ENCODE results near the gene DOCK11.

The DOCK11 gene

DNA sequence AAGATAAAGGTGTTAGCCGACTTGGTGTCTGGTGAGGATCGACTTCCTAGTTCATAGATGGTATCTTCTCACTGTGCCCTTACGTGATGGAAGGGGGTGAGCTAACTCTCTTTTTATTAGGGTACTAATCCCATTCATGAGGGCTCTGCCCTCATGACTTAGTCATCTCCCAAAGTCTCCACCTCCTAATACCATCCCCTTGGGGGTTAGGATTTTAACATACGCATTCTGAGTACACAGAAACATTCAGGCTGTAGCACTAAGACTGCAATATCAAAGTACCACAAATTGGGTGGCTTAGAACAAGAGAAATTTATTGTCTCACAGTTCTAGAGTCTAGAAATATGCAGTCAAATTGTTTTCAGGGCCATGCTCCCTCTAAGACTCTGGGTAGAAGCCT is 173.8 kb downstream of the DOCK11 start:
- no peak overlapping the region for H3K9ac ChIP-seq
- no peak overlapping the region for H3K4me2 ChIP-seq (ENCODE audit: low read length)

DNA sequence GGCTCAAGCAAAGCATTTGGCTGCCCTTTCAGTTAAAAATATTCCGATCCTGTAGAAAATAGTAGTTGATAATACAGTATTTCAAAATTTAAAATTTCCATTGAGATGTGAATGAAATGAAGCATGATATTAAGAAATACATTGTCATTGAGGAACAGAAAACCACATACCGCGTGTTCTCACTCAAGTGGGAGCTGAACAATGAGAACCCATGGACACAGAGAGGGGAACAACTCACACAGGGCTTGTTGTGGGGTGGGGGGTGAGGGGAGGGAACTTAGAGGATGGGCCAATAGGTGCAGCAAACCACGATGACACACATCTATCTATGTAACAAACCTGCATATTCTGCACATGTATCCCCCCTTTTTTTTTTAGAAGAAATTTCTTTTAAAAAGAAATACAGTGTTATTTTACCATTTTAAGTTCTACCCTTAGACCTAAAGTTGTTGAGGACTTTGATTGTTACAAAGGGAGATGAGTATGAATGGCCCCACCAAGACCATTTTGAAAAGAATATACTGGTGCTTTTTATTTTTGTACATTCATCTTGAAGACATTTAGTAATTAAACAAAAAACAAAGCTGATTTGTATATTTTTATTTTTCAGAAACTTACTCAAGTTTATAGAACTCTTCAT is 179.8 kb downstream of the DOCK11 start:
- no peaks in the 10 kb centered on the region for H3K4me1 ChIP-seq
- H2AFZ ChIP-seq = no peak overlapping the region
- no peak overlapping the region for H3K4me2 ChIP-seq (ENCODE audit: low read length)
- no peaks in the 10 kb centered on the region for H3K9me3 ChIP-seq (ENCODE audit: control insufficient read depth, low read length)
- H3K27ac ChIP-seq = no peak overlapping the region
- TF ChIP-seq, protein P1, sequence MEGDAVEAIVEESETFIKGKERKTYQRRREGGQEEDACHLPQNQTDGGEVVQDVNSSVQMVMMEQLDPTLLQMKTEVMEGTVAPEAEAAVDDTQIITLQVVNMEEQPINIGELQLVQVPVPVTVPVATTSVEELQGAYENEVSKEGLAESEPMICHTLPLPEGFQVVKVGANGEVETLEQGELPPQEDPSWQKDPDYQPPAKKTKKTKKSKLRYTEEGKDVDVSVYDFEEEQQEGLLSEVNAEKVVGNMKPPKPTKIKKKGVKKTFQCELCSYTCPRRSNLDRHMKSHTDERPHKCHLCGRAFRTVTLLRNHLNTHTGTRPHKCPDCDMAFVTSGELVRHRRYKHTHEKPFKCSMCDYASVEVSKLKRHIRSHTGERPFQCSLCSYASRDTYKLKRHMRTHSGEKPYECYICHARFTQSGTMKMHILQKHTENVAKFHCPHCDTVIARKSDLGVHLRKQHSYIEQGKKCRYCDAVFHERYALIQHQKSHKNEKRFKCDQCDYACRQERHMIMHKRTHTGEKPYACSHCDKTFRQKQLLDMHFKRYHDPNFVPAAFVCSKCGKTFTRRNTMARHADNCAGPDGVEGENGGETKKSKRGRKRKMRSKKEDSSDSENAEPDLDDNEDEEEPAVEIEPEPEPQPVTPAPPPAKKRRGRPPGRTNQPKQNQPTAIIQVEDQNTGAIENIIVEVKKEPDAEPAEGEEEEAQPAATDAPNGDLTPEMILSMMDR (IDR thresholded peaks at IDR 0.05) = no peak
- H3K27me3 ChIP-seq (ENCODE audit: control insufficient read depth, insufficient read depth, low read length) = no peaks in the 10 kb centered on the region
- H3K9ac ChIP-seq = no peak overlapping the region
- H3K36me3 ChIP-seq (ENCODE audit: control insufficient read depth, insufficient read depth, low read length) = no peaks in the 10 kb centered on the region
- no peaks in the 10 kb centered on the region for H3K79me2 ChIP-seq
- no peak overlapping the region for H3K4me3 ChIP-seq (ENCODE audit: low read depth, low read length)

More for the DNA sequence above, 173.8 kb downstream of the DOCK11 start:
- Histone ChIP-seq H3K27ac (no peak overlapping the region), H3K9me3 (ENCODE audit: control insufficient read depth, low read length) (no peaks in the 10 kb centered on the region), H3K4me1 (no peaks in the 10 kb centered on the region), H3K4me3 (ENCODE audit: low read depth, low read length) (no peak overlapping the region), H3K79me2 (no peaks in the 10 kb centered on the region), H2AFZ (no peak overlapping the region), H3K27me3 (ENCODE audit: control insufficient read depth, insufficient read depth, low read length) (no peaks in the 10 kb centered on the region), H3K36me3 (ENCODE audit: control insufficient read depth, insufficient read depth, low read length) (no peaks in the 10 kb centered on the region)
- TF ChIP-seq, protein P1 (IDR thresholded peaks at IDR 0.05) = no peak

- TF ChIP-seq, protein P1 (IDR thresholded peaks at IDR 0.05) = no peak
- Histone ChIP-seq H2AFZ (no peak overlapping the region), H3K27me3 (ENCODE audit: control insufficient read depth, insufficient read depth, low read length) (no peaks in the 10 kb centered on the region), H3K9ac (no peak overlapping the region), H3K79me2 (no peaks in the 10 kb centered on the region), H3K4me2 (ENCODE audit: low read length) (no peak overlapping the region), H3K4me3 (ENCODE audit: low read depth, low read length) (no peak overlapping the region), H3K36me3 (ENCODE audit: control insufficient read depth, insufficient read depth, low read length) (no peaks in the 10 kb centered on the region), H3K9me3 (ENCODE audit: control insufficient read depth, low read length) (no peaks in the 10 kb centered on the region), H3K4me1 (no peaks in the 10 kb centered on the region), H3K27ac (no peak overlapping the region)
Measured at GRCh38 chrX:118675966-118676349, 180.3 kb downstream of the DOCK11 start.

DNA sequence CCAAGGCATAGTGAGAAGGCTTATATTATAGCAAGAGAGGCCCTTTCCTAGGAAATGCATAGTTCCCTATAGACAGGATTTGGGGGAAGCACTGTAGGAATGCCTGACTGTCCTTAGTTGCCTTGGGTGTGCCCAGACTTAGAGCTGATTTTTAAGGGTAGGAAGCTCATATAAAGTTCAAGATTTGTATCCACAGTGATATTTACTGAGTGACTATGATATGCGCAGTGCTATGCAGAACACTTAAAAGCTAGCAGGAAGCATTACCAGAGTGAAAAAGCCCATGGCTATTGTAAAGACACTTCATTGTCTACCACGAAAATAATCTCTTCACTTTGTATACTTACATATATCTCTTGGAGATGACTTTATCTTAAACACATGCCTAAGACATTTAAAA is 181.7 kb downstream of the DOCK11 start:
- H3K4me3 ChIP-seq (ENCODE audit: low read depth, low read length) = no peak overlapping the region
- no peak overlapping the region for H3K9ac ChIP-seq
- no peak overlapping the region for H2AFZ ChIP-seq
- H3K4me1 ChIP-seq = no peaks in the 10 kb centered on the region
- no peaks in the 10 kb centered on the region for H3K27me3 ChIP-seq (ENCODE audit: control insufficient read depth, insufficient read depth, low read length)
- no peaks in the 10 kb centered on the region for H3K79me2 ChIP-seq
- TF ChIP-seq, protein P1 (IDR thresholded peaks at IDR 0.05) = no peak
- no peak overlapping the region for H3K27ac ChIP-seq
- H3K36me3 ChIP-seq (ENCODE audit: control insufficient read depth, insufficient read depth, low read length) = no peaks in the 10 kb centered on the region
- H3K9me3 ChIP-seq (ENCODE audit: control insufficient read depth, low read length) = no peaks in the 10 kb centered on the region
- H3K4me2 ChIP-seq (ENCODE audit: low read length) = no peak overlapping the region

DNA sequence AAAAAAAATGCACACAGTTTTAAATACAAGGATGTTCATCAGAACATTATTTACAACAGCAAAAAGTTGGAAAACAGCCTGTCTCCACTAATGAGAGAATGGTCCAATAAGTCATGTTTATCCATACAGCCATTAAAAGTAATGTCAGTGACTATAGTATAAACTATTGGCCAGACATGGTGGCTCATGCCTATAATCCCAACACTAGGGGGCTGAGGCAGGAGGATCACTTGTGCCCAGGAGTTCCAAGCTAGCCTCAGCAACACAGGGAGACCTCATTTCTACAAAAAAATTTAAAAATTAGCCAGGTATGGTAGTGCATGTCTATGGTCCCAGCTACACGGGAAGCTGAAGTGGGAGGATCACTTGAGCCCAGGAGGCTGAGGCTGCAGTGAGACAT is 183.7 kb downstream of the DOCK11 start:
- no peaks in the 10 kb centered on the region for H3K9me3 ChIP-seq (ENCODE audit: control insufficient read depth, low read length)
- no peak overlapping the region for H3K27ac ChIP-seq
- TF ChIP-seq, protein P1 (IDR thresholded peaks at IDR 0.05) = no peak
- no peaks in the 10 kb centered on the region for H3K36me3 ChIP-seq (ENCODE audit: control insufficient read depth, insufficient read depth, low read length)
- no peak overlapping the region for H2AFZ ChIP-seq
- no peak overlapping the region for H3K9ac ChIP-seq
- H3K4me1 ChIP-seq = no peaks in the 10 kb centered on the region
- H3K79me2 ChIP-seq = no peaks in the 10 kb centered on the region
- no peak overlapping the region for H3K4me2 ChIP-seq (ENCODE audit: low read length)
- H3K27me3 ChIP-seq (ENCODE audit: control insufficient read depth, insufficient read depth, low read length) = no peaks in the 10 kb centered on the region
- no peak overlapping the region for H3K4me3 ChIP-seq (ENCODE audit: low read depth, low read length)

Measured in parathyroid adenoma (tissue), 2 donors.